SK-N-SH (cell line): ENCODE measurements around the gene ACBD6. TPM values are rescaled to one million over a fixed set of nuclear protein-coding genes. Genes with fewer than 3 reads are reported as not detected.

Experiments used
- CTCF ChIA-PET: fragments of 300-600, 350-600 bp; formaldehyde crosslinking; extraction: SDS; loops from one replicate; lab custom pipeline; 2021; lab: Yijun Ruan, JAX
- POLR2A ChIA-PET: fragments of 350-600 bp; sonication (Branson Sonifier 250); formaldehyde crosslinking; extraction: SDS; loops from one replicate; lab custom pipeline; 2020; ENCODE audit warnings: antibody characterized with exemption, inconsistent platforms; lab: Yijun Ruan, JAX
- DNase-seq: peaks from one replicate; pipeline ENCODE4 v3.0.0; 2012
- H2AFZ ChIP-seq: fragments of 200-600 bp; sonication (generic); 2 replicates; pipeline ENCODE4 v1.8.1; 2016; ENCODE audit warnings: antibody characterized with exemption, mild to moderate bottlenecking, low read depth
- H3F3A ChIP-seq: fragments of 200-600 bp; sonication (generic); replicated peaks from 2 replicates; pipeline ENCODE3; 2016; ENCODE audit warnings: antibody characterized with exemption, mild to moderate bottlenecking; ENCODE audit not compliant: insufficient read depth
- H3K27ac ChIP-seq, 2 experiments: fragments of 200-500 bp in 1 of 2; fragments of 200-600 bp in 1 of 2; sonication (Bioruptor generic) in 1 of 2; sonication (generic), shearing (Covaris generic) in 1 of 2; 2 replicates each; pipeline versions ENCODE4 v1.5.1 to v1.6.1; 2014 to 2016; ENCODE audit warnings: low read depth in 2 of 2, inconsistent platforms in 1 of 2, low read length in 1 of 2, mild to moderate bottlenecking in 1 of 2, mixed read lengths in 1 of 2
- H3K27me3 ChIP-seq: fragments of 200-600 bp; sonication (generic), shearing (Covaris generic); 2 replicates; pipeline ENCODE4 v1.6.1; 2016; ENCODE audit warnings: mixed run types; ENCODE audit not compliant: insufficient read depth
- H3K36me3 ChIP-seq, 2 experiments: fragments of 200-500 bp in 1 of 2; fragments of 200-600 bp in 1 of 2; sonication (Bioruptor generic) in 1 of 2; sonication (generic) in 1 of 2; replicated peaks in 1 of 2; 2 replicates each; pipeline versions ENCODE3 to v1.5.1; 2014 to 2016; ENCODE audit warnings: low read length in 1 of 2, mild to moderate bottlenecking in 1 of 2; ENCODE audit not compliant: insufficient read depth in 2 of 2, control insufficient read depth in 1 of 2
- H3K4me1 ChIP-seq, 2 experiments: fragments of 200-500 bp in 1 of 2; fragments of 200-600 bp in 1 of 2; sonication (Bioruptor generic) in 1 of 2; sonication (generic), shearing (Covaris generic) in 1 of 2; 2 replicates each; pipeline versions ENCODE4 v1.5.1 to v1.6.1; 2014 to 2016; ENCODE audit warnings: low read depth in 1 of 2, low read length in 1 of 2, mixed run types in 1 of 2; ENCODE audit not compliant: insufficient read depth in 2 of 2, control insufficient read depth in 1 of 2
- H3K4me2 ChIP-seq: fragments of 200-600 bp; sonication (generic), shearing (Covaris generic); 2 replicates; pipeline ENCODE4 v1.6.1; 2017; ENCODE audit warnings: mixed run types
- H3K4me3 ChIP-seq, 2 experiments: fragments of 200-500 bp in 1 of 2; fragments of 200-600 bp in 1 of 2; sonication (Bioruptor generic) in 1 of 2; sonication (generic), shearing (Covaris generic) in 1 of 2; 2 replicates each; pipeline versions ENCODE4 v1.5.1 to v1.8.1; 2014 to 2016; ENCODE audit warnings: low read depth in 2 of 2, inconsistent platforms in 1 of 2, low read length in 1 of 2, mild to moderate bottlenecking in 1 of 2, mixed read lengths in 1 of 2, moderate library complexity in 1 of 2
- H3K79me2 ChIP-seq: fragments of 200-600 bp; sonication (generic); 2 replicates; pipeline ENCODE4 v1.8.1; 2017; ENCODE audit warnings: mild to moderate bottlenecking; ENCODE audit not compliant: insufficient read depth
- H3K9ac ChIP-seq: fragments of 200-600 bp; sonication (generic); 2 replicates; pipeline ENCODE4 v1.6.1; 2017; ENCODE audit warnings: mixed run types
- H3K9me2 ChIP-seq: fragments of 200-600 bp; sonication (generic); 2 replicates; pipeline ENCODE4 v1.6.1; 2017; ENCODE audit warnings: mixed run types
- H3K9me3 ChIP-seq: fragments of 200-600 bp; sonication (generic); 2 replicates; pipeline ENCODE4 v1.6.1; 2017; ENCODE audit warnings: mixed run types, mild to moderate bottlenecking, moderate library complexity
- H4K20me1 ChIP-seq: fragments of 200-600 bp; sonication (generic); 2 replicates; pipeline ENCODE4 v1.6.1; 2017; ENCODE audit warnings: mild to moderate bottlenecking, mixed run types; ENCODE audit not compliant: insufficient read depth
- FOXM1 ChIP-seq: IDR thresholded peaks from 2 replicates; pipeline ENCODE4 v1.4.0; 2012; ENCODE audit warnings: low read depth, mild to moderate bottlenecking
- GATA2 ChIP-seq: sonication (generic); formaldehyde crosslinking; IDR thresholded peaks from 2 replicates; pipeline ENCODE4 v1.5.0; 2020; ENCODE audit warnings: mild to moderate bottlenecking, missing genetic modification reagents
- MEF2A ChIP-seq: IDR thresholded peaks from 2 replicates; pipeline ENCODE4 v1.4.0; 2012; ENCODE audit warnings: low read depth, borderline replicate concordance
- MXI1 ChIP-seq: IDR thresholded peaks from 2 replicates; pipeline ENCODE4 v1.6.1; 2012; ENCODE audit warnings: mild to moderate bottlenecking, low read depth, low read length, improper control_type of control experiment
- POLR2AphosphoS5 ChIP-seq: IDR thresholded peaks from 2 replicates; pipeline ENCODE4 v1.6.1; 2012; ENCODE audit warnings: low read depth, low read length
- RFX5 ChIP-seq: IDR thresholded peaks from 2 replicates; pipeline ENCODE4 v1.6.1; 2012; ENCODE audit warnings: mild to moderate bottlenecking, improper control_type of control experiment, low read length
- SIN3A ChIP-seq: IDR thresholded peaks from 2 replicates; pipeline ENCODE4 v1.6.1; 2012; ENCODE audit warnings: low read depth, mild to moderate bottlenecking, low read length, moderate library complexity, borderline replicate concordance
- TAF1 ChIP-seq: IDR thresholded peaks from 2 replicates; pipeline ENCODE4 v1.6.1; 2012; ENCODE audit warnings: low read depth, mild to moderate bottlenecking, low read length, moderate library complexity, borderline replicate concordance
- WGBS: methylation state at CpG from one replicate; pipeline ENCODE4 v1.1.6; 2017; ENCODE audit warnings: low lambda C conversion rate; 5-methylcytosine and 5-hydroxymethylcytosine counted together
- polyA plus RNA-seq, 3 experiments: library from polyadenylated mRNA; depleted of rRNA; stranded (reverse); fragments of >200 nt; gene quantifications; 2 replicates each; pipeline ENCODE4 v1.2.3, GENCODE V29; 2012
- small RNA-seq, 7 experiments: library from RNA; depleted of rRNA; stranded (forward); fragments of <200 nt; gene quantifications; one replicate each; pipeline ENCODE3, GENCODE V24; 2012
- TF ChIP-seq, protein P1 (sequence below): IDR thresholded peaks from 2 replicates; pipeline ENCODE4 v1.6.1; 2012; ENCODE audit warnings: mild to moderate bottlenecking, low read depth, low read length, moderate library complexity
- TF ChIP-seq, protein P2 (sequence below): fragments of 150-350 bp; IDR thresholded peaks from 2 replicates; pipeline ENCODE4 v1.6.1; 2016; ENCODE audit warnings: mild to moderate bottlenecking, low read depth, low read length

Gene ACBD6
- polyA plus RNA-seq, 1 of the 3 experiments (the other 2 are of a cell fraction), result 60.9 TPM

GRCh38 chr1:180238675-180239074 is 263.7 kb downstream of the ACBD6 start:
- ChIA-PET CTCF (interaction anchor here (1.4 to 2.7 kb wide), 8 partner anchors 11 to 177 kb away, joined by 3 to 16 read pairs (median 4); no protein-coding TSS in a partner anchor), POLR2A (no interaction called here)
- no peaks in the 10 kb centered on the region for H4K20me1 ChIP-seq
- no peak overlapping the region for H3K27ac ChIP-seq
- no peaks in the 10 kb centered on the region for H3K9me3 ChIP-seq
- H3K79me2 ChIP-seq, result no peaks in the 10 kb centered on the region
- no peaks in the 10 kb centered on the region for H3F3A ChIP-seq
- H2AFZ ChIP-seq, result no peak overlapping the region
- H3K27me3 ChIP-seq, result peaks cover 85% of the 10 kb centered on the region
- no peak overlapping the region for H3K4me2 ChIP-seq
- 30% methylated on average over 7 of the region's 7 CpGs for WGBS
- H3K4me3 ChIP-seq, result no peak overlapping the region
- no peak for TF ChIP-seq FOXM1
- TF ChIP-seq RFX5, result no peak
- no peak for TF ChIP-seq SIN3A
- TF ChIP-seq MEF2A, result no peak
- TF ChIP-seq, protein P1, sequence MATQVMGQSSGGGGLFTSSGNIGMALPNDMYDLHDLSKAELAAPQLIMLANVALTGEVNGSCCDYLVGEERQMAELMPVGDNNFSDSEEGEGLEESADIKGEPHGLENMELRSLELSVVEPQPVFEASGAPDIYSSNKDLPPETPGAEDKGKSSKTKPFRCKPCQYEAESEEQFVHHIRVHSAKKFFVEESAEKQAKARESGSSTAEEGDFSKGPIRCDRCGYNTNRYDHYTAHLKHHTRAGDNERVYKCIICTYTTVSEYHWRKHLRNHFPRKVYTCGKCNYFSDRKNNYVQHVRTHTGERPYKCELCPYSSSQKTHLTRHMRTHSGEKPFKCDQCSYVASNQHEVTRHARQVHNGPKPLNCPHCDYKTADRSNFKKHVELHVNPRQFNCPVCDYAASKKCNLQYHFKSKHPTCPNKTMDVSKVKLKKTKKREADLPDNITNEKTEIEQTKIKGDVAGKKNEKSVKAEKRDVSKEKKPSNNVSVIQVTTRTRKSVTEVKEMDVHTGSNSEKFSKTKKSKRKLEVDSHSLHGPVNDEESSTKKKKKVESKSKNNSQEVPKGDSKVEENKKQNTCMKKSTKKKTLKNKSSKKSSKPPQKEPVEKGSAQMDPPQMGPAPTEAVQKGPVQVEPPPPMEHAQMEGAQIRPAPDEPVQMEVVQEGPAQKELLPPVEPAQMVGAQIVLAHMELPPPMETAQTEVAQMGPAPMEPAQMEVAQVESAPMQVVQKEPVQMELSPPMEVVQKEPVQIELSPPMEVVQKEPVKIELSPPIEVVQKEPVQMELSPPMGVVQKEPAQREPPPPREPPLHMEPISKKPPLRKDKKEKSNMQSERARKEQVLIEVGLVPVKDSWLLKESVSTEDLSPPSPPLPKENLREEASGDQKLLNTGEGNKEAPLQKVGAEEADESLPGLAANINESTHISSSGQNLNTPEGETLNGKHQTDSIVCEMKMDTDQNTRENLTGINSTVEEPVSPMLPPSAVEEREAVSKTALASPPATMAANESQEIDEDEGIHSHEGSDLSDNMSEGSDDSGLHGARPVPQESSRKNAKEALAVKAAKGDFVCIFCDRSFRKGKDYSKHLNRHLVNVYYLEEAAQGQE, result no peak
- TF ChIP-seq, protein P2, sequence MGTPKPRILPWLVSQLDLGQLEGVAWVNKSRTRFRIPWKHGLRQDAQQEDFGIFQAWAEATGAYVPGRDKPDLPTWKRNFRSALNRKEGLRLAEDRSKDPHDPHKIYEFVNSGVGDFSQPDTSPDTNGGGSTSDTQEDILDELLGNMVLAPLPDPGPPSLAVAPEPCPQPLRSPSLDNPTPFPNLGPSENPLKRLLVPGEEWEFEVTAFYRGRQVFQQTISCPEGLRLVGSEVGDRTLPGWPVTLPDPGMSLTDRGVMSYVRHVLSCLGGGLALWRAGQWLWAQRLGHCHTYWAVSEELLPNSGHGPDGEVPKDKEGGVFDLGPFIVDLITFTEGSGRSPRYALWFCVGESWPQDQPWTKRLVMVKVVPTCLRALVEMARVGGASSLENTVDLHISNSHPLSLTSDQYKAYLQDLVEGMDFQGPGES, result no peak
- TF ChIP-seq GATA2 (CRISPR knock-in tag), result no peak
- TF ChIP-seq POLR2AphosphoS5, result no peak
- no peak for TF ChIP-seq MXI1
- TF ChIP-seq TAF1, result no peak
- no peak overlapping the region for H3K9ac ChIP-seq
- H3K36me3 ChIP-seq, result no peaks in the 10 kb centered on the region
- no peaks in the 10 kb centered on the region for H3K9me2 ChIP-seq
- DNase-seq, result no peak
- H3K4me1 ChIP-seq, result peaks cover 0 to 7% of the 10 kb centered on the region in 2 experiments; a peak in 1 of 4 replicates

Small RNA genes lying within 50 kb of the gene (small RNA-seq; reads per million reads assigned to genes)
- 0 to 0.64 (median 0) reads per million in 7 experiments for gene MIR3121
- gene RF00019, result 0 reads per million in 7 experiments

Other genes starting within 250 kb of the ACBD6 start
- gene OVAAL, start 56.4 kb upstream of the ACBD6 start, polyA plus RNA-seq (2012; rRNA removed), result not detected in 2 replicates
- gene XPR1, start 129.4 kb upstream of the ACBD6 start, polyA plus RNA-seq (2012; rRNA removed), result 7.9 and 11.5 TPM in 2 replicates